ENCODE data around the gene CMTM3. TPM values are rescaled to one million over a fixed set of nuclear protein-coding genes. Genes with fewer than 3 reads are reported as not detected.

Gene CMTM3
- total and polyA plus RNA-seq, 3 experiments from 2014 or later = 68.0 to 131 (median 71.8) TPM

DNA sequence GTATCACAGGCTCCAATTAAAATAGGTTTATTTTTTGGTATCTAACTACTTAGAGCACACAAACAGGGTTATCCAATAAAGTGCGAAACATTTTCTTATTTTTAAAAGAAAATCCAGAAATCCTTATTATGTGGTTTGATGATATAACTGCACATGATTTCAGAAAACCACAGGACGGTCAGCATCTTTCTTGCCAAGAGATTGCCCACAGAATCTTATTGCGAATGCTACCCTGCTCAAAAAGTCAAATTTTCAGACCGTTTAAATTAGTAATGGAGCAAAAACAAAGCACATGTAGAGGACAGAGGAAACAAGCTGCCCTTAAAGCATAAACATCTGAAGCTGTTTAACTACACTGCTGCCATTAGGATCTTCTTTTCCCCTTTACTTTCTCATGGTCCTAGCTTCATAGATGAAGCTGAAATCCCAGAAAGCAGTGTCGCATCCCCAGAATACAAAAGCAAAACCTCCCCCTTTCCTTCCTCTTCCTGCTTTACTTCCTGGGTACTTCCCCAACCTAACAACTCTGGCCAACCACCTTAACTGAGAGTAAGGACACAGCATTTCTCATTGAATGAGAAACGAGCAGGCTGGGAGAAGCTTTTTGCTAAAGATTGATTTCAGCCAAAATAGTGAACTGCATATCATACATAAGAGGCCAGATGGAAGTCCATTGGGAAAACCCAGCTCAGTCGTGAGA, 48.3 kb downstream of the CMTM3 start:
- no peak overlapping the region for H3K27ac ChIP-seq (ENCODE audit: low read depth, low read length)
- Mint-ChIP-seq H3K9me3 (no peaks in the 10 kb centered on the region), H3K4me1 (peaks cover 8 to 15% (median 8%) of the 10 kb centered on the region in 3 donors), H3K27me3 (peaks cover 11 to 29% of the 10 kb centered on the region in 2 donors), H3K27ac (no peak overlapping the region), H3K36me3 (no peaks in the 10 kb centered on the region), H3K4me3 (no peak overlapping the region)
- H3K27me3 ChIP-seq (ENCODE audit: insufficient read depth, low read length, poor library complexity, severe bottlenecking) = peaks cover 4% of the 10 kb centered on the region
- peaks cover 9% of the 10 kb centered on the region for H3K4me1 ChIP-seq (ENCODE audit: insufficient read depth, low read length)
- H3K9me3 ChIP-seq (ENCODE audit: low read length) = no peaks in the 10 kb centered on the region
- no peaks in the 10 kb centered on the region for H3K36me3 ChIP-seq (ENCODE audit: insufficient read depth, low read length)
- POLR2A ChIA-PET = interaction anchor here (0.6 kb wide), 1 partner anchor 91 kb away, joined by 5 read pairs; no protein-coding TSS in a partner anchor
- CTCF ChIA-PET = interaction anchor here (2.9 kb wide), 1 partner anchor 9 kb away, joined by 31 read pairs; no protein-coding TSS in a partner anchor
- H3K4me3 ChIP-seq (ENCODE audit: low read length) = no peak overlapping the region
- DNase-seq = no peak

- DNase-seq = no peak
- POLR2A ChIA-PET = no interaction called here
- Histone ChIP-seq H3K36me3 (ENCODE audit: insufficient read depth, low read length) (no peaks in the 10 kb centered on the region), H3K4me3 (ENCODE audit: low read length) (no peak overlapping the region), H3K9me3 (ENCODE audit: low read length) (no peaks in the 10 kb centered on the region), H3K27me3 (ENCODE audit: insufficient read depth, low read length, poor library complexity, severe bottlenecking) (peaks cover 4% of the 10 kb centered on the region), H3K4me1 (ENCODE audit: insufficient read depth, low read length) (peaks cover 9% of the 10 kb centered on the region), H3K27ac (ENCODE audit: low read depth, low read length) (no peak overlapping the region)
- CTCF ChIA-PET = no interaction called here
- Mint-ChIP-seq H3K27me3 (peaks cover 15 to 35% of the 10 kb centered on the region in 2 donors), H3K9me3 (no peaks in the 10 kb centered on the region), H3K36me3 (no peaks in the 10 kb centered on the region), H3K4me1 (peaks cover 8 to 15% (median 8%) of the 10 kb centered on the region in 3 donors), H3K4me3 (no peak overlapping the region), H3K27ac (no peak overlapping the region)
Measured at GRCh38 chr16:66653581-66654350, 49.3 kb downstream of the CMTM3 start.

DNA sequence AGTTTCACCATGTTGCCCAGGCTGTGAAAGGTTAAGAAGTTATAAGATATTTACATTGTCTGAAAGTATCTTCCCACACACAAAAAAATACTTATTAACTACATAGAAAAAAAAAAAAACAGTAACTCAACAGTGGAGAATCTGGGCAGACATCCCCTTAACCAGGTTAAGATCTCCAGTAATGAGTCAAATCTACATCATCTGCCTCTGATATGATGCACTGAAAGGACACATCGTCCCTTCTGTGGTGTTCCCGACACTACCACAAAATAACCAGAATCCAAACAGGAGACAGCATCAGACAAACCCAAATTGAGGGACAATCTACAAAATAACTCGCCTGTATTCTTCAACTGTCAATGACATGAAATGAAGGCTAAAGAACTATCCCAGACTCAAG, 52.0 kb downstream of the CMTM3 start:
- CTCF ChIA-PET = no interaction called here
- no peak overlapping the region for H3K4me3 ChIP-seq (ENCODE audit: low read length)
- H3K27me3 ChIP-seq (ENCODE audit: insufficient read depth, low read length, poor library complexity, severe bottlenecking) = peaks cover 4% of the 10 kb centered on the region
- no peaks in the 10 kb centered on the region for H3K4me1 ChIP-seq (ENCODE audit: insufficient read depth, low read length)
- Mint-ChIP-seq H3K9me3 (no peaks in the 10 kb centered on the region), H3K4me1 (peaks cover 0 to 3% (median 0%) of the 10 kb centered on the region in 3 donors), H3K27me3 (peaks cover 18 to 36% of the 10 kb centered on the region in 2 donors), H3K27ac (no peak overlapping the region), H3K36me3 (no peaks in the 10 kb centered on the region), H3K4me3 (no peak overlapping the region)
- no peak for DNase-seq
- no peak overlapping the region for H3K27ac ChIP-seq (ENCODE audit: low read depth, low read length)
- no peaks in the 10 kb centered on the region for H3K36me3 ChIP-seq (ENCODE audit: insufficient read depth, low read length)
- H3K9me3 ChIP-seq (ENCODE audit: low read length) = no peaks in the 10 kb centered on the region
- POLR2A ChIA-PET = no interaction called here

DNA sequence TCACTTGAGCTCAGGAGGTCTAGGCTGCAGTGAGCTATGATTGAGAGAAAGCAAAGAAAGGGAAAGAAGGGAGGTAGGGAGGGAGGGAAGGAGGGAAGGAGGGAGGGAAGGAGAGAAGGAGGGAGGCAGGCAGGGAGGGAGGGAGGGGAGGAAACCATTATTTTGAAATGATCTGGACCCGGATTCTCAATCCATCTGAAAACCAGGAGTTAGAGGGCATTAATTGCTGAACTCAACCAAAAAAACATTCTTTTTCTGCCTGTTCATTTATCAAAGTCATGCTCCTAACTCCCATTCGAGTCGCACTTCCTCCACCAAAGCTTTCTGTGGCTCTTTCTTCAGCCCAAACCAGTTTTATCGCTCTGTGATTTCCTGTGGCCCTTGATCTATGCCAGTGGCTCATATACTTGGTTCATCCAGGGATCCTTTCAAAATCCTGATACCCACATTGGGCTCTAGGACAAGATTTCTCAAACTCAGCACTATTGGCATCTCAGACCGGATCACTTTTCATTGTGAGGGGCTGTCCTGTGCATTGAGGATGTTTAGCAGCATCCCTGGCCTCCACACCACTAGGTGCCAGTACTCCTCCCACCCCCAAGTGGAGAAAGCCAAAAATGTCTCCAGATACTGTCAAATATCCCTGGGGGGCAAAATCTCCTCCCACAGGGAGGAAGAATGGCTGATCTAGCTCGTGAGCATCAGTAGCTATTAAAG, 53.8 kb downstream of the CMTM3 start:
- no peak overlapping the region for H3K4me3 ChIP-seq (ENCODE audit: low read length)
- CTCF ChIA-PET = interaction anchor here (6.9 kb wide), 1 partner anchor 7 kb away, joined by 31 read pairs; no protein-coding TSS in a partner anchor
- H3K27me3 ChIP-seq (ENCODE audit: insufficient read depth, low read length, poor library complexity, severe bottlenecking) = peaks cover 4% of the 10 kb centered on the region
- H3K36me3 ChIP-seq (ENCODE audit: insufficient read depth, low read length) = no peaks in the 10 kb centered on the region
- no peaks in the 10 kb centered on the region for H3K9me3 Mint-ChIP-seq
- no peak for DNase-seq
- H3K9me3 ChIP-seq (ENCODE audit: low read length) = no peaks in the 10 kb centered on the region
- no peaks in the 10 kb centered on the region for H3K4me1 Mint-ChIP-seq
- no peaks in the 10 kb centered on the region for H3K36me3 Mint-ChIP-seq
- no peaks in the 10 kb centered on the region for H3K4me1 ChIP-seq (ENCODE audit: insufficient read depth, low read length)
- no peak overlapping the region for H3K27ac ChIP-seq (ENCODE audit: low read depth, low read length)
- no peak overlapping the region for H3K4me3 Mint-ChIP-seq
- POLR2A ChIA-PET = no interaction called here
- H3K27me3 Mint-ChIP-seq = peaks cover 16 to 36% of the 10 kb centered on the region in 2 donors
- no peak overlapping the region for H3K27ac Mint-ChIP-seq

- CTCF ChIA-PET = interaction anchor here (6.9 kb wide), 1 partner anchor 8 kb away, joined by 31 read pairs; no protein-coding TSS in a partner anchor
- H3K9me3 ChIP-seq (ENCODE audit: low read length) = no peaks in the 10 kb centered on the region
- no peak overlapping the region for H3K27ac ChIP-seq (ENCODE audit: low read depth, low read length)
- no peak overlapping the region for H3K27ac Mint-ChIP-seq
- POLR2A ChIA-PET = no interaction called here
- no peak for DNase-seq
- H3K4me1 Mint-ChIP-seq = no peaks in the 10 kb centered on the region
- H3K27me3 ChIP-seq (ENCODE audit: insufficient read depth, low read length, poor library complexity, severe bottlenecking) = peaks cover 4% of the 10 kb centered on the region
- H3K4me3 ChIP-seq (ENCODE audit: low read length) = no peak overlapping the region
- no peaks in the 10 kb centered on the region for H3K36me3 Mint-ChIP-seq
- no peaks in the 10 kb centered on the region for H3K9me3 Mint-ChIP-seq
- H3K36me3 ChIP-seq (ENCODE audit: insufficient read depth, low read length) = no peaks in the 10 kb centered on the region
- peaks cover 16 to 36% of the 10 kb centered on the region in 2 donors for H3K27me3 Mint-ChIP-seq
- no peaks in the 10 kb centered on the region for H3K4me1 ChIP-seq (ENCODE audit: insufficient read depth, low read length)
- no peak overlapping the region for H3K4me3 Mint-ChIP-seq
Measured at GRCh38 chr16:66658860-66659190, 54.3 kb downstream of the CMTM3 start.

GRCh38 chr16:66660422-66661209, 56.1 kb downstream of the CMTM3 start:
- CTCF ChIA-PET = interaction anchor here (1.0 to 6.9 kb wide), 3 partner anchors 9 to 170 kb away, joined by 3 to 31 read pairs (median 3); partner anchors contain the start of gene NAE1
- Histone ChIP-seq H3K4me1 (ENCODE audit: insufficient read depth, low read length) (no peaks in the 10 kb centered on the region), H3K9me3 (ENCODE audit: low read length) (no peaks in the 10 kb centered on the region), H3K27me3 (ENCODE audit: insufficient read depth, low read length, poor library complexity, severe bottlenecking) (peaks cover 4% of the 10 kb centered on the region), H3K36me3 (ENCODE audit: insufficient read depth, low read length) (no peaks in the 10 kb centered on the region), H3K27ac (ENCODE audit: low read depth, low read length) (peak overlapping the region; percentile 45), H3K4me3 (ENCODE audit: low read length) (no peak overlapping the region)
- Mint-ChIP-seq H3K36me3 (no peaks in the 10 kb centered on the region), H3K27me3 (peaks cover 13 to 25% of the 10 kb centered on the region in 2 donors), H3K27ac (peak overlapping the region in 1 of 8 donors; percentile 25), H3K4me1 (no peaks in the 10 kb centered on the region), H3K4me3 (peak overlapping the region in 1 of 7 donors; percentile 56), H3K9me3 (no peaks in the 10 kb centered on the region)
- DNase-seq = no peak
- POLR2A ChIA-PET = no interaction called here

DNA sequence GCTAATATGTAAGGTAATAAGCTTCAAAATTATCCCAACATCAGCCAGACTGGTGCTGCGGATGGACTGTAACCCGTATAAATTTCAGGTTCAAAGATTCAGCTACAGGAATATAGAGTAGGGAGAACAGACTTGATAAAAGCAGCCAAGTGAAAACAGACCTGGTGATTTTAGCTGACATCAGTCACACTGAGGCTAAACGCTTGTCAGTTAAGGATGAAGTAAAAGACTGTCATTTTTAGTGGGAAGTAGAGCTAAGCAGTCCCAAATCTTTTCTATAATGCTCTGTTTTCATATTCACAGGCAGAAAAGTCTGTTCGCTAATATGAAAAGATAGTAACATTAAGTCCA, 56.7 kb downstream of the CMTM3 start:
- Mint-ChIP-seq H3K9me3 (no peaks in the 10 kb centered on the region), H3K4me3 (no peak overlapping the region), H3K27me3 (peaks cover 13 to 19% of the 10 kb centered on the region in 2 donors), H3K4me1 (no peaks in the 10 kb centered on the region), H3K27ac (no peak overlapping the region), H3K36me3 (no peaks in the 10 kb centered on the region)
- CTCF ChIA-PET = interaction anchor here (1.0 to 6.9 kb wide), 3 partner anchors 10 to 169 kb away, joined by 3 to 31 read pairs (median 3); partner anchors contain the start of gene NAE1
- POLR2A ChIA-PET = no interaction called here
- H3K4me1 ChIP-seq (ENCODE audit: insufficient read depth, low read length) = no peaks in the 10 kb centered on the region
- peak overlapping the region; percentile 45 for H3K27ac ChIP-seq (ENCODE audit: low read depth, low read length)
- H3K36me3 ChIP-seq (ENCODE audit: insufficient read depth, low read length) = no peaks in the 10 kb centered on the region
- no peaks in the 10 kb centered on the region for H3K9me3 ChIP-seq (ENCODE audit: low read length)
- DNase-seq = no peak
- H3K4me3 ChIP-seq (ENCODE audit: low read length) = no peak overlapping the region
- H3K27me3 ChIP-seq (ENCODE audit: insufficient read depth, low read length, poor library complexity, severe bottlenecking) = peaks cover 4% of the 10 kb centered on the region

Measured in CD8-positive, alpha-beta memory T cell (primary cell).